Kidney (tissue), 14 donors: ENCODE data around the gene TRDMT1. TPM values are rescaled to one million over a fixed set of nuclear protein-coding genes. Genes with fewer than 3 reads are reported as not detected.

Source experiments
- DNase-seq, 5 donors: peaks; one replicate each; pipeline ENCODE4 v3.0.0-alpha.2; 2013 to 2020
- FAIRE-seq: peaks from 2 replicates; lab custom pipeline; 2012; peaks lifted over from hg19 to GRCh38; lab: Jason Lieb, UNC
- H3K27ac ChIP-seq, 2 donors: one replicate each; pipeline ENCODE4 v1.7.0; 2013; ENCODE audit warnings: low read depth in 2 of 2, low read length in 2 of 2, inconsistent platforms in 1 of 2
- H3K27me3 ChIP-seq: one replicate; pipeline ENCODE4 v1.7.1; 2013; ENCODE audit warnings: low read length, inconsistent platforms; ENCODE audit not compliant: control insufficient read depth, insufficient read depth
- H3K36me3 ChIP-seq, 3 donors: one replicate each; pipeline versions ENCODE4 v1.7.0 to v1.7.1; 2013; ENCODE audit warnings: low read length in 3 of 3, control low read depth in 1 of 3, inconsistent platforms in 1 of 3; ENCODE audit not compliant: insufficient read depth in 3 of 3, control insufficient read depth in 2 of 3
- H3K4me1 ChIP-seq, 3 donors: one replicate each; pipeline versions ENCODE4 v1.7.0 to v1.7.1; 2013; ENCODE audit warnings: low read length in 3 of 3, inconsistent platforms in 1 of 3, low read depth in 1 of 3; ENCODE audit not compliant: control insufficient read depth in 2 of 3, insufficient read depth in 2 of 3
- H3K4me3 ChIP-seq, 3 donors: one replicate each; pipeline versions ENCODE4 v1.7.0 to v1.8.1; 2013; ENCODE audit warnings: low read length in 3 of 3, control low read depth in 1 of 3, inconsistent platforms in 1 of 3
- H3K9ac ChIP-seq, 3 donors: one replicate each; pipeline versions ENCODE4 v1.7.0 to v1.7.1; 2013; ENCODE audit warnings: low read length in 3 of 3, control low read depth in 1 of 3, inconsistent platforms in 1 of 3
- H3K9me3 ChIP-seq, 3 donors: one replicate each; pipeline versions ENCODE4 v1.7.0 to v1.7.1; 2013; ENCODE audit warnings: low read length in 3 of 3, control low read depth in 1 of 3, inconsistent platforms in 1 of 3; ENCODE audit not compliant: control insufficient read depth in 2 of 3, insufficient read depth in 1 of 3
- intact Hi-C: fragments of 100-400 bp; cut with DNase I; formaldehyde crosslinking; loops from one replicate; pipeline ENCODE4 v1.11.1; 2022
- polyA plus RNA-seq: library from polyadenylated mRNA; stranded (reverse); fragments of 350-450 nt; fragmentation: Illumina TruSeq; extraction: RNeasy Lipid Tissue Mini Kit (QIAGEN cat#74804); gene quantifications from one replicate; pipeline ENCODE4 v1.2.3, GENCODE V29; 2014; ENCODE audit warnings: low read depth, low replicate concordance; ENCODE audit not compliant: insufficient read depth
- total RNA-seq: library from RNA; stranded (reverse); fragmentation: NEBNext Ultra II Directional; extraction: Animal tissue kit (Norgen Biotek cat#: 25700); gene quantifications from one replicate; pipeline ENCODE4 v1.2.1, GENCODE V29; 2021
- TF ChIP-seq, protein P1 (sequence below): IDR thresholded peaks from 3 replicates; pipeline ENCODE4 v1.5.1; 2012; ENCODE audit warnings: mild to moderate bottlenecking, moderate library complexity, borderline replicate concordance; ENCODE audit not compliant: insufficient read depth; ENCODE audit errors: extremely low read depth
- donor health status: control.
- donor health status: control.
- donor health status: control.
- donor health status: control.
- donor health status: control.
- donor health status: DM: yes; HTN: yes; CAD: no.
- donor health status: Normal renal cell carcinoma (clear cell type).

TRDMT1 gene
- total and polyA plus RNA-seq, 2 donors from 2014 or later: 2.0 to 11.0 TPM

GRCh38 chr10:17202506-17202905 is 1.0 kb upstream of the TRDMT1 start:
- H3K27ac ChIP-seq: no peak overlapping the region
- H3K27me3 ChIP-seq: no peaks in the 10 kb centered on the region
- H3K36me3 ChIP-seq: no peaks in the 10 kb centered on the region
- H3K4me1 ChIP-seq: peaks cover 3 to 11% (median 5%) of the 10 kb centered on the region in 3 donors
- DNase-seq (no peak), FAIRE-seq (no peak)
- H3K9ac ChIP-seq: no peak overlapping the region
- TF ChIP-seq, protein P1, sequence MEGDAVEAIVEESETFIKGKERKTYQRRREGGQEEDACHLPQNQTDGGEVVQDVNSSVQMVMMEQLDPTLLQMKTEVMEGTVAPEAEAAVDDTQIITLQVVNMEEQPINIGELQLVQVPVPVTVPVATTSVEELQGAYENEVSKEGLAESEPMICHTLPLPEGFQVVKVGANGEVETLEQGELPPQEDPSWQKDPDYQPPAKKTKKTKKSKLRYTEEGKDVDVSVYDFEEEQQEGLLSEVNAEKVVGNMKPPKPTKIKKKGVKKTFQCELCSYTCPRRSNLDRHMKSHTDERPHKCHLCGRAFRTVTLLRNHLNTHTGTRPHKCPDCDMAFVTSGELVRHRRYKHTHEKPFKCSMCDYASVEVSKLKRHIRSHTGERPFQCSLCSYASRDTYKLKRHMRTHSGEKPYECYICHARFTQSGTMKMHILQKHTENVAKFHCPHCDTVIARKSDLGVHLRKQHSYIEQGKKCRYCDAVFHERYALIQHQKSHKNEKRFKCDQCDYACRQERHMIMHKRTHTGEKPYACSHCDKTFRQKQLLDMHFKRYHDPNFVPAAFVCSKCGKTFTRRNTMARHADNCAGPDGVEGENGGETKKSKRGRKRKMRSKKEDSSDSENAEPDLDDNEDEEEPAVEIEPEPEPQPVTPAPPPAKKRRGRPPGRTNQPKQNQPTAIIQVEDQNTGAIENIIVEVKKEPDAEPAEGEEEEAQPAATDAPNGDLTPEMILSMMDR: no peak
- no peak overlapping the region for H3K4me3 ChIP-seq
- intact Hi-C loops: no loop called here
- no peaks in the 10 kb centered on the region for H3K9me3 ChIP-seq

GRCh38 chr10:17201794-17202116 is 283 bp upstream of the TRDMT1 start:
- no peak for DNase-seq
- FAIRE-seq: no peak

GRCh38 chr10:17200001-17200911 is 1.2 kb downstream of the TRDMT1 start:
- Histone ChIP-seq H3K9me3 (no peaks in the 10 kb centered on the region), H3K4me1 (peaks cover 3 to 11% (median 5%) of the 10 kb centered on the region in 3 donors), H3K4me3 (peak overlapping the region; percentile 70 to 96 (median 88)), H3K27me3 (no peaks in the 10 kb centered on the region), H3K36me3 (no peaks in the 10 kb centered on the region), H3K27ac (peak overlapping the region; percentile 83 to 94), H3K9ac (peak overlapping the region; percentile 1 to 82 (median 76))
- TF ChIP-seq, protein P1: no peak
- FAIRE-seq (peak; percentile 76), DNase-seq (peak in 2 of 5 donors; percentile 46 to 62)
- intact Hi-C loops: no loop called here

More at GRCh38 chr10:17201794-17202116, 283 bp upstream of the TRDMT1 start:
- intact Hi-C loops: no loop called here
- H3K27me3 ChIP-seq: no peaks in the 10 kb centered on the region
- H3K36me3 ChIP-seq: no peaks in the 10 kb centered on the region
- H3K9me3 ChIP-seq: no peaks in the 10 kb centered on the region
- H3K4me1 ChIP-seq: peaks cover 3 to 11% (median 5%) of the 10 kb centered on the region in 3 donors
- peak overlapping the region; percentile 30 to 82 (median 46) for H3K9ac ChIP-seq
- H3K27ac ChIP-seq: peak overlapping the region; percentile 83 to 94
- peak overlapping the region; percentile 70 to 96 (median 88) for H3K4me3 ChIP-seq
- TF ChIP-seq, protein P1: no peak
